ENCODE data around the gene SDK1.

DNA sequence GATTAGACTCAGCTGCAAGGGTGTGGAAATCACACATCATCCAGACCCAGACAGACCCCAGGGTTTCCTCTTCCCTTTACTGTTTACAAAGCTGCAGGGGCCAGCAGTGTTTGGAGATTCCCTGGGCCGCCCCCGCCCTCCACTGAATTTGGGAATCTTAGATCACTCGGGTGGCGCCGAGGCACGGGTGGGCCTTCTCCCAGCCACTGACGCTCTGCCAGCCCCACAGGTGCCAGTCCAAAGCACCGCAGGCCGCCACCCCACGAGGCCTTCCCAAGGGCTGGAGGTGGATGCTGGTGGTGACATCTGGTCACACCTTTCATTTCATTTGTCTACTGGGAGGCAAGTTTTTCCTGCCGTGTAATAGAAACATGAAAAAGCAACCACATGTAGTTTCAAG, 941.7 kb downstream of the SDK1 start:
- TF ChIP-seq, protein P1, sequence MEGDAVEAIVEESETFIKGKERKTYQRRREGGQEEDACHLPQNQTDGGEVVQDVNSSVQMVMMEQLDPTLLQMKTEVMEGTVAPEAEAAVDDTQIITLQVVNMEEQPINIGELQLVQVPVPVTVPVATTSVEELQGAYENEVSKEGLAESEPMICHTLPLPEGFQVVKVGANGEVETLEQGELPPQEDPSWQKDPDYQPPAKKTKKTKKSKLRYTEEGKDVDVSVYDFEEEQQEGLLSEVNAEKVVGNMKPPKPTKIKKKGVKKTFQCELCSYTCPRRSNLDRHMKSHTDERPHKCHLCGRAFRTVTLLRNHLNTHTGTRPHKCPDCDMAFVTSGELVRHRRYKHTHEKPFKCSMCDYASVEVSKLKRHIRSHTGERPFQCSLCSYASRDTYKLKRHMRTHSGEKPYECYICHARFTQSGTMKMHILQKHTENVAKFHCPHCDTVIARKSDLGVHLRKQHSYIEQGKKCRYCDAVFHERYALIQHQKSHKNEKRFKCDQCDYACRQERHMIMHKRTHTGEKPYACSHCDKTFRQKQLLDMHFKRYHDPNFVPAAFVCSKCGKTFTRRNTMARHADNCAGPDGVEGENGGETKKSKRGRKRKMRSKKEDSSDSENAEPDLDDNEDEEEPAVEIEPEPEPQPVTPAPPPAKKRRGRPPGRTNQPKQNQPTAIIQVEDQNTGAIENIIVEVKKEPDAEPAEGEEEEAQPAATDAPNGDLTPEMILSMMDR (IDR thresholded peaks at IDR 0.05; ENCODE audit: borderline replicate concordance, extremely low read depth, low read length, poor library complexity, severe bottlenecking), result no peak
- TF ChIP-seq EZH2 (IDR thresholded peaks at IDR 0.05; ENCODE audit: borderline replicate concordance, low read depth, low read length, severe bottlenecking), result no peak
